HEK293 (cell line): Measurements from ENCODE around the gene ATAD1.

ENCODE experiments used
- CTCF ChIA-PET: fragments of 350-600 bp; formaldehyde crosslinking; extraction: SDS; loops from one replicate; lab custom pipeline; 2021; ENCODE audit warnings: antibody characterized with exemption; lab: Yijun Ruan, JAX
- POLR2A ChIA-PET: fragments of 300-600 bp; formaldehyde crosslinking; extraction: SDS; loops from one replicate; lab custom pipeline; 2020; ENCODE audit warnings: antibody characterized with exemption, inconsistent platforms; lab: Yijun Ruan, JAX
- H3K27ac ChIP-seq: fragments of 200-500 bp; sonication (Bioruptor generic); 2 replicates; pipeline ENCODE4 v1.5.1; 2014; ENCODE audit warnings: low read depth, low read length, control low read depth, inconsistent platforms; ENCODE audit errors: extremely low read depth
- H3K36me3 ChIP-seq, 2 experiments: fragments of 200-500 bp in 1 of 2; sonication (Bioruptor generic) in 1 of 2; 1 replicate in 1 of 2; 2 replicates in 1 of 2; pipeline ENCODE4 v1.5.1; 2014 to 2017; ENCODE audit warnings: inconsistent platforms in 2 of 2, low read length in 2 of 2; ENCODE audit not compliant: control insufficient read depth in 2 of 2, insufficient read depth in 1 of 2
- H3K4me1 ChIP-seq: fragments of 200-500 bp; sonication (Bioruptor generic); 2 replicates; pipeline ENCODE4 v1.5.1; 2014; ENCODE audit warnings: mild to moderate bottlenecking, low read length, inconsistent platforms; ENCODE audit not compliant: control insufficient read depth, insufficient read depth
- H3K4me3 ChIP-seq: 2 replicates; pipeline ENCODE4 v1.5.1; 2011; ENCODE audit warnings: low read depth, mild to moderate bottlenecking, control low read depth, low read length, moderate library complexity
- H3K9me3 ChIP-seq: fragments of 200-500 bp; sonication (Bioruptor generic); 2 replicates; pipeline ENCODE4 v1.5.1; 2014; ENCODE audit warnings: low read depth, low read length, inconsistent platforms; ENCODE audit not compliant: control insufficient read depth, insufficient read depth
- ZBTB21 ChIP-seq: fragments of 450-650 bp; formaldehyde crosslinking; IDR thresholded peaks from 2 replicates; pipeline ENCODE4 v1.5.1; 2017; ENCODE audit warnings: missing biosample characterization, missing genetic modification characterization
- ZBTB48 ChIP-seq: fragments of 450-650 bp; formaldehyde crosslinking; IDR thresholded peaks from 2 replicates; pipeline ENCODE4 v1.5.1; 2016; ENCODE audit warnings: missing biosample characterization, missing genetic modification characterization
- ZFP3 ChIP-seq: fragments of 450-650 bp; formaldehyde crosslinking; IDR thresholded peaks from 2 replicates; pipeline ENCODE4 v1.5.1; 2016; ENCODE audit warnings: low read depth, missing biosample characterization, missing genetic modification characterization
- ZNF10 ChIP-seq: fragments of 450-650 bp; formaldehyde crosslinking; IDR thresholded peaks from 2 replicates; pipeline ENCODE4 v1.5.1; 2017; ENCODE audit warnings: missing biosample characterization, missing genetic modification characterization
- ZNF211 ChIP-seq: fragments of 450-650 bp; formaldehyde crosslinking; IDR thresholded peaks from 2 replicates; pipeline ENCODE4 v1.5.1; 2016; ENCODE audit warnings: low read depth, missing biosample characterization, missing genetic modification characterization
- ZNF335 ChIP-seq: fragments of 450-650 bp; formaldehyde crosslinking; conservative IDR thresholded peaks from 2 replicates; pipeline ENCODE4 v1.5.1; 2016; ENCODE audit warnings: missing biosample characterization, missing genetic modification characterization
- ZNF473 ChIP-seq: fragments of 450-650 bp; formaldehyde crosslinking; IDR thresholded peaks from 2 replicates; pipeline ENCODE4 v1.5.1; 2017; ENCODE audit warnings: missing biosample characterization, missing genetic modification characterization
- ZNF677 ChIP-seq: fragments of 450-650 bp; IDR thresholded peaks from 2 replicates; pipeline ENCODE4 v1.5.0; 2018; ENCODE audit warnings: missing biosample characterization, mild to moderate bottlenecking, missing genetic modification characterization, moderate library complexity
- TF ChIP-seq, protein P1 (sequence below): fragments of 450-650 bp; formaldehyde crosslinking; IDR thresholded peaks from 2 replicates; pipeline ENCODE4 v1.5.1; 2016; ENCODE audit warnings: missing biosample characterization, missing genetic modification characterization
- TF ChIP-seq, protein P2 (sequence below): fragments of 450-650 bp; formaldehyde crosslinking; IDR thresholded peaks from 2 replicates; pipeline ENCODE4 v1.5.1; 2017; ENCODE audit warnings: missing biosample characterization, missing genetic modification characterization
- TF ChIP-seq, protein P3 (sequence below): fragments of 450-650 bp; formaldehyde crosslinking; IDR thresholded peaks from 2 replicates; pipeline ENCODE4 v1.5.1; 2016; ENCODE audit warnings: missing biosample characterization, missing genetic modification characterization
- TF ChIP-seq, protein P4 (sequence below): fragments of 450-650 bp; formaldehyde crosslinking; IDR thresholded peaks from 2 replicates; pipeline ENCODE4 v1.5.1; 2016; ENCODE audit warnings: missing biosample characterization, missing genetic modification characterization
- TF ChIP-seq, protein P5 (sequence below): sonication (generic); formaldehyde crosslinking; IDR thresholded peaks from 2 replicates; pipeline ENCODE4 v1.8.1; 2022; ENCODE audit warnings: mild to moderate bottlenecking, moderate library complexity, missing genetic modification reagents

ATAD1 gene

DNA sequence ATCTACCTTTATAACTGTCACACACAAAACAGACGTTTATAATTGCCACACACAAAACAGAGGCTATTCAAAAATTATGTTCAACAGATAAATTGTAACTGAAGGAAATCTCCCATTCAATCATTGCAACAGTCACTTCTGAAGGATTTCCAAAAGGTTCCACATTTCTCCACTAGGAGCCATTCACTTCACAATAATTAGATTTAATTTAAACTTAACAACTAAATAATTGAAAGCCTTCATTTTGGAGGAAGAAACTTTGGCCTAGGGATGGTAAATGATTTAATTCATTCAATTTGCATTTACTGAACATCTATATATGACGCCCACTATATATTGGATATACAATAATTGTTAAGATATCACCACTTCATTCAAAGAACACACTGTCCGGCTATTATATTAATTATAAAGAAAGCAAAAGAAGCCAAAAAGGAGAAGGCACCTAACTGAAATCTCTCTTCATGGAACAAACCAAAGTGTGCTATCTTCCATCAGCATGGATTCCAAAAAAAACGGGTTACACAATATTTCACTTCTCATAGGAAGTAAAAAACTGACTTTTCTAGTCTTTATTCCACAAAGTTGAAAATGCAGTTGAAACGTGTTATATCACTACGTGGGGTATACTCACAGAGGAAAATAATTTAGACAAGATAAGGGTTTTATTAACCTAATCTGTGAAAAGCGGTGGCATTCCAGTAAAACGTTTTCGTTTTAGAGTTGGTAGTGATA, 1.7 kb downstream of the ATAD1 start:
- peak overlapping the region; percentile 76 for H3K4me3 ChIP-seq
- POLR2A ChIA-PET, result no interaction called here
- H3K27ac ChIP-seq, result no peak overlapping the region
- H3K9me3 ChIP-seq, result no peaks in the 10 kb centered on the region
- CTCF ChIA-PET, result no interaction called here
- peaks cover 28 to 30% of the 10 kb centered on the region in 2 experiments for H3K36me3 ChIP-seq
- TF ChIP-seq, protein P1, sequence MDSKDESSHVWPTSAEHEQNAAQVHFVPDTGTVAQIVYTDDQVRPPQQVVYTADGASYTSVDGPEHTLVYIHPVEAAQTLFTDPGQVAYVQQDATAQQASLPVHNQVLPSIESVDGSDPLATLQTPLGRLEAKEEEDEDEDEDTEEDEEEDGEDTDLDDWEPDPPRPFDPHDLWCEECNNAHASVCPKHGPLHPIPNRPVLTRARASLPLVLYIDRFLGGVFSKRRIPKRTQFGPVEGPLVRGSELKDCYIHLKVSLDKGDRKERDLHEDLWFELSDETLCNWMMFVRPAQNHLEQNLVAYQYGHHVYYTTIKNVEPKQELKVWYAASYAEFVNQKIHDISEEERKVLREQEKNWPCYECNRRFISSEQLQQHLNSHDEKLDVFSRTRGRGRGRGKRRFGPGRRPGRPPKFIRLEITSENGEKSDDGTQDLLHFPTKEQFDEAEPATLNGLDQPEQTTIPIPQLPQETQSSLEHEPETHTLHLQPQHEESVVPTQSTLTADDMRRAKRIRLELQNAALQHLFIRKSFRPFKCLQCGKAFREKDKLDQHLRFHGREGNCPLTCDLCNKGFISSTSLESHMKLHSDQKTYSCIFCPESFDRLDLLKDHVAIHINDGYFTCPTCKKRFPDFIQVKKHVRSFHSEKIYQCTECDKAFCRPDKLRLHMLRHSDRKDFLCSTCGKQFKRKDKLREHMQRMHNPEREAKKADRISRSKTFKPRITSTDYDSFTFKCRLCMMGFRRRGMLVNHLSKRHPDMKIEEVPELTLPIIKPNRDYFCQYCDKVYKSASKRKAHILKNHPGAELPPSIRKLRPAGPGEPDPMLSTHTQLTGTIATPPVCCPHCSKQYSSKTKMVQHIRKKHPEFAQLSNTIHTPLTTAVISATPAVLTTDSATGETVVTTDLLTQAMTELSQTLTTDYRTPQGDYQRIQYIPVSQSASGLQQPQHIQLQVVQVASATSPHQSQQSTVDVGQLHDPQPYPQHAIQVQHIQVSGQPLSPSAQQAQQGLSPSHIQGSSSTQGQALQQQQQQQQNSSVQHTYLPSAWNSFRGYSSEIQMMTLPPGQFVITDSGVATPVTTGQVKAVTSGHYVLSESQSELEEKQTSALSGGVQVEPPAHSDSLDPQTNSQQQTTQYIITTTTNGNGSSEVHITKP (tag by site-specific recombination), result peak; percentile 52; the same call in 1 of the 2 replicates
- TF ChIP-seq ZBTB21 (tag by site-specific recombination) (no peak), ZNF10 (no peak), ZNF677 (tag by site-specific recombination) (no peak), ZFP3 (tag by site-specific recombination) (no peak)
- TF ChIP-seq, protein P2, sequence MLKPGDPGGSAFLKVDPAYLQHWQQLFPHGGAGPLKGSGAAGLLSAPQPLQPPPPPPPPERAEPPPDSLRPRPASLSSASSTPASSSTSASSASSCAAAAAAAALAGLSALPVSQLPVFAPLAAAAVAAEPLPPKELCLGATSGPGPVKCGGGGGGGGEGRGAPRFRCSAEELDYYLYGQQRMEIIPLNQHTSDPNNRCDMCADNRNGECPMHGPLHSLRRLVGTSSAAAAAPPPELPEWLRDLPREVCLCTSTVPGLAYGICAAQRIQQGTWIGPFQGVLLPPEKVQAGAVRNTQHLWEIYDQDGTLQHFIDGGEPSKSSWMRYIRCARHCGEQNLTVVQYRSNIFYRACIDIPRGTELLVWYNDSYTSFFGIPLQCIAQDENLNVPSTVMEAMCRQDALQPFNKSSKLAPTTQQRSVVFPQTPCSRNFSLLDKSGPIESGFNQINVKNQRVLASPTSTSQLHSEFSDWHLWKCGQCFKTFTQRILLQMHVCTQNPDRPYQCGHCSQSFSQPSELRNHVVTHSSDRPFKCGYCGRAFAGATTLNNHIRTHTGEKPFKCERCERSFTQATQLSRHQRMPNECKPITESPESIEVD (tag by site-specific recombination), result peak; percentile 57
- TF ChIP-seq, protein P3, sequence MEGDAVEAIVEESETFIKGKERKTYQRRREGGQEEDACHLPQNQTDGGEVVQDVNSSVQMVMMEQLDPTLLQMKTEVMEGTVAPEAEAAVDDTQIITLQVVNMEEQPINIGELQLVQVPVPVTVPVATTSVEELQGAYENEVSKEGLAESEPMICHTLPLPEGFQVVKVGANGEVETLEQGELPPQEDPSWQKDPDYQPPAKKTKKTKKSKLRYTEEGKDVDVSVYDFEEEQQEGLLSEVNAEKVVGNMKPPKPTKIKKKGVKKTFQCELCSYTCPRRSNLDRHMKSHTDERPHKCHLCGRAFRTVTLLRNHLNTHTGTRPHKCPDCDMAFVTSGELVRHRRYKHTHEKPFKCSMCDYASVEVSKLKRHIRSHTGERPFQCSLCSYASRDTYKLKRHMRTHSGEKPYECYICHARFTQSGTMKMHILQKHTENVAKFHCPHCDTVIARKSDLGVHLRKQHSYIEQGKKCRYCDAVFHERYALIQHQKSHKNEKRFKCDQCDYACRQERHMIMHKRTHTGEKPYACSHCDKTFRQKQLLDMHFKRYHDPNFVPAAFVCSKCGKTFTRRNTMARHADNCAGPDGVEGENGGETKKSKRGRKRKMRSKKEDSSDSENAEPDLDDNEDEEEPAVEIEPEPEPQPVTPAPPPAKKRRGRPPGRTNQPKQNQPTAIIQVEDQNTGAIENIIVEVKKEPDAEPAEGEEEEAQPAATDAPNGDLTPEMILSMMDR, result 0 out of 2 replicates have a peak, but pooled peaks have one; percentile 4
- peaks cover 13% of the 10 kb centered on the region; the same call in 1 of the 2 replicates for H3K4me1 ChIP-seq

DNA sequence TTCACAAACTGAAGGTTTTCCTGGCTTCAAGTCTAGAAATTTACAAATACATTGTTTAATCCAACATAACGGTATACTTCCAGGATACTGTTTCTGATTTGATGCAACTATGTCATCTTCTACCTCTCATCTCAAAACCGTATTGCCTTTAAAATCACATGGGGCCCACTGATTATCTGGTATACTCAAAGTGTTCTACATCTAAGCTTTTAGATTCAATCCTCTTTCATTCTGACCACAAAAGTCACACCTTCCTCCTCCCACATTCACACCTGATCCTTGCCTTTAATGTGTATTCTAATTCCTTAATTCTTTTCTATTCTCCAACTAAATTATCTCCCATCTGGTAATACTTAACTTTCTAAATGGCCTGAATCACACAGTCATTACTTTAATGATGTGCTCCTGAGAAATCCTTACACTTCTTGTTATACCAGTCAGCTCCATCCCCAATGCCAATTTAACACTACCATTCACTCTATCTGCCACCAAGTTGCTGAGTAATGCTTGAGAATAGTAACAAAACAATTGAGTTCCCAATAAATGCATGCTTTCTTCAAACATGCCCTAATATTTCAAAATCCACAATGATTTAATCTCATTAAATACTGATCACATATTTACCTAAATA, 13.0 kb downstream of the ATAD1 start:
- no peaks in the 10 kb centered on the region; the same call in 1 of the 2 replicates for H3K4me1 ChIP-seq
- H3K36me3 ChIP-seq, result peaks cover 45 to 75% of the 10 kb centered on the region in 2 experiments
- no peak for TF ChIP-seq ZBTB48 (tag by site-specific recombination)
- no peak for TF ChIP-seq ZNF473 (tag by site-specific recombination)
- TF ChIP-seq ZNF335 (tag by site-specific recombination), result no peak
- TF ChIP-seq, protein P4, sequence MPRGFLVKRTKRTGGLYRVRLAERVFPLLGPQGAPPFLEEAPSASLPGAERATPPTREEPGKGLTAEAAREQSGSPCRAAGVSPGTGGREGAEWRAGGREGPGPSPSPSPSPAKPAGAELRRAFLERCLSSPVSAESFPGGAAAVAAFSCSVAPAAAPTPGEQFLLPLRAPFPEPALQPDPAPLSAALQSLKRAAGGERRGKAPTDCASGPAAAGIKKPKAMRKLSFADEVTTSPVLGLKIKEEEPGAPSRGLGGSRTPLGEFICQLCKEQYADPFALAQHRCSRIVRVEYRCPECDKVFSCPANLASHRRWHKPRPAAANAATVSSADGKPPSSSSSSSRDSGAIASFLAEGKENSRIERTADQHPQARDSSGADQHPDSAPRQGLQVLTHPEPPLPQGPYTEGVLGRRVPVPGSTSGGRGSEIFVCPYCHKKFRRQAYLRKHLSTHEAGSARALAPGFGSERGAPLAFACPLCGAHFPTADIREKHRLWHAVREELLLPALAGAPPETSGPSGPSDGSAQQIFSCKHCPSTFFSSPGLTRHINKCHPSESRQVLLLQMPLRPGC (tag by site-specific recombination), result no peak
- TF ChIP-seq, protein P5, sequence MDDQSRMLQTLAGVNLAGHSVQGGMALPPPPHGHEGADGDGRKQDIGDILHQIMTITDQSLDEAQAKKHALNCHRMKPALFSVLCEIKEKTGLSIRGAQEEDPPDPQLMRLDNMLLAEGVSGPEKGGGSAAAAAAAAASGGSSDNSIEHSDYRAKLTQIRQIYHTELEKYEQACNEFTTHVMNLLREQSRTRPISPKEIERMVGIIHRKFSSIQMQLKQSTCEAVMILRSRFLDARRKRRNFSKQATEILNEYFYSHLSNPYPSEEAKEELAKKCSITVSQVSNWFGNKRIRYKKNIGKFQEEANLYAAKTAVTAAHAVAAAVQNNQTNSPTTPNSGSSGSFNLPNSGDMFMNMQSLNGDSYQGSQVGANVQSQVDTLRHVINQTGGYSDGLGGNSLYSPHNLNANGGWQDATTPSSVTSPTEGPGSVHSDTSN (CRISPR knock-in tag), result no peak
- no peak for TF ChIP-seq ZNF211
- TF ChIP-seq, all 188 proteins: peak for 0
- POLR2A ChIA-PET, result no interaction called here
- Histone ChIP-seq H3K27ac (no peak overlapping the region), H3K9me3 (no peaks in the 10 kb centered on the region; the same call in 1 of the 2 replicates), H3K4me3 (no peak overlapping the region)
- CTCF ChIA-PET, result interaction anchor here (0.7 kb wide), 1 partner anchor 147 kb away, joined by 3 read pairs; no protein-coding TSS in a partner anchor
